GM23338 (cell line): ENCODE data around the gene LRRC27.

Source experiments
- CREB1 ChIP-seq: fragments of 250-450 bp; sonication (Bioruptor Pico); IDR thresholded peaks from 2 replicates; pipeline ENCODE4 v1.5.0; 2020; ENCODE audit warnings: low read depth, mild to moderate bottlenecking, moderate library complexity
- CTCF ChIP-seq, 2 experiments: fragments of 200-600 bp in 1 of 2; sonication (generic) in 1 of 2; conservative IDR thresholded peaks; 2 replicates each; pipeline versions ENCODE4 v1.5.1 to v1.6.1; 2016 to 2017; ENCODE audit warnings: antibody characterized with exemption in 2 of 2, low read depth in 2 of 2, mild to moderate bottlenecking in 2 of 2, moderate library complexity in 1 of 2
- JUNB ChIP-seq: IDR thresholded peaks from one replicate; pipeline ENCODE4 v1.6.1; 2016; ENCODE audit warnings: antibody characterized with exemption; ENCODE audit not compliant: unreplicated experiment
- POLR2AphosphoS5 ChIP-seq: IDR thresholded peaks from 2 replicates; pipeline ENCODE4 v1.6.1; 2016; ENCODE audit warnings: antibody characterized with exemption, low read depth
- TF ChIP-seq, protein P1 (sequence below): IDR thresholded peaks from one replicate; pipeline ENCODE4 v1.6.1; 2018; ENCODE audit warnings: antibody characterized with exemption; ENCODE audit not compliant: unreplicated experiment

DNA sequence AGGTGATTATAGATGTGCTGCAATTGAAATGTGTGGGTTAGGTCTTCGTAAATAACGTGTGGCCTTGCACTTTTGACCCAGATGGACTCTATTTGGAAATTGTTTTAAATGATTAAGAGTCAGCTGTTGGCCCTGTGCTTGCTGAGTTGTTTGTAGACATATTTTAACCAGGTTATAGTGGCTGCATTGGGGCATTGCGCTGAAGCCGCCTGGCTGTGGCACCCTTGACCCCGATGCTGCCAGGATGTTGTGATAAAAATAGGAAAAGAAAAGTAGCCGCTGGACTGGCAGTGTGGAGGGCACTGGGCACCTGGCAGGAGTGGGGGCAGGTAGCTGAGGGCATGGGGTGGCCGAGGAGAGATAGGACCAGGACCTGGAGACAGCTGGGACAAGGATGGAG lies 13.4 kb downstream of the LRRC27 start:
- no peak for TF ChIP-seq POLR2AphosphoS5
- TF ChIP-seq JUNB = no peak
- TF ChIP-seq, protein P1, sequence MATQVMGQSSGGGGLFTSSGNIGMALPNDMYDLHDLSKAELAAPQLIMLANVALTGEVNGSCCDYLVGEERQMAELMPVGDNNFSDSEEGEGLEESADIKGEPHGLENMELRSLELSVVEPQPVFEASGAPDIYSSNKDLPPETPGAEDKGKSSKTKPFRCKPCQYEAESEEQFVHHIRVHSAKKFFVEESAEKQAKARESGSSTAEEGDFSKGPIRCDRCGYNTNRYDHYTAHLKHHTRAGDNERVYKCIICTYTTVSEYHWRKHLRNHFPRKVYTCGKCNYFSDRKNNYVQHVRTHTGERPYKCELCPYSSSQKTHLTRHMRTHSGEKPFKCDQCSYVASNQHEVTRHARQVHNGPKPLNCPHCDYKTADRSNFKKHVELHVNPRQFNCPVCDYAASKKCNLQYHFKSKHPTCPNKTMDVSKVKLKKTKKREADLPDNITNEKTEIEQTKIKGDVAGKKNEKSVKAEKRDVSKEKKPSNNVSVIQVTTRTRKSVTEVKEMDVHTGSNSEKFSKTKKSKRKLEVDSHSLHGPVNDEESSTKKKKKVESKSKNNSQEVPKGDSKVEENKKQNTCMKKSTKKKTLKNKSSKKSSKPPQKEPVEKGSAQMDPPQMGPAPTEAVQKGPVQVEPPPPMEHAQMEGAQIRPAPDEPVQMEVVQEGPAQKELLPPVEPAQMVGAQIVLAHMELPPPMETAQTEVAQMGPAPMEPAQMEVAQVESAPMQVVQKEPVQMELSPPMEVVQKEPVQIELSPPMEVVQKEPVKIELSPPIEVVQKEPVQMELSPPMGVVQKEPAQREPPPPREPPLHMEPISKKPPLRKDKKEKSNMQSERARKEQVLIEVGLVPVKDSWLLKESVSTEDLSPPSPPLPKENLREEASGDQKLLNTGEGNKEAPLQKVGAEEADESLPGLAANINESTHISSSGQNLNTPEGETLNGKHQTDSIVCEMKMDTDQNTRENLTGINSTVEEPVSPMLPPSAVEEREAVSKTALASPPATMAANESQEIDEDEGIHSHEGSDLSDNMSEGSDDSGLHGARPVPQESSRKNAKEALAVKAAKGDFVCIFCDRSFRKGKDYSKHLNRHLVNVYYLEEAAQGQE = no peak
- no peak for TF ChIP-seq CTCF (conservative IDR thresholded peaks at IDR 0.05; ENCODE audit: low read depth in 2 of 2)
- no peak for TF ChIP-seq CREB1 (CRISPR knock-in tag)
